HS-27A (cell line): ENCODE data around the gene SYNGR1.
"Not testable (repeated sequence)": the region's sequence is repeated elsewhere in the genome, so short reads cannot be mapped to it uniquely, and the experiment has no call there.

Source experiments
- DNase-seq: peaks from one replicate; pipeline ENCODE4 v3.0.0-alpha.2; 2012; ENCODE audit warnings: low read depth, missing footprints

SYNGR1 gene

DNA sequence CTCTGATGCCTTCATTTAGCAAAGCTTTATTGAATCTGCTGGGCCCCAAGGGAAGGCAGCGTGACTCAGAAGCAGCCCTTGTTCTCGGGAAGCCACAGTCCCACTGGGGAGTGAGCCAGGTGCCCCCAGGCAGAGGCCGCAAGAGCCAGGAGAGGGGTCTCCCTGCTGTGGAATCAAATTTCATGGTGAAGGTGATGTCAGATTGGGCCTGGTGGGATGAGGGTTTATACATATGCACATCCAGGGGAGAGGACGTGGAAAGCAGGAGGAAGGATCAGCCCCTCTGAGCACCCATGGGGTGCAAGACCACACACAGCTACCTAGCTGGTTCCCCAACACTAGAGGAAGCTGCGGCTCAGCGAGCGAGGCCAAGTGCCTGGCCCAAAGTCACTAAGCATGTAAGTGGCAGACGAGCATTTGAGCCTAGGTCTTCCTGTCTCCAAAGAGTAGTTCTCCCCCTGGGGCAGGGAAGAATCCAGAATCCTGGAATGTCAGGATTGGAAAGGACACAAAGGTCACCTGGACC is 2.0 kb downstream of the SYNGR1 start:
- no peak for DNase-seq

DNA sequence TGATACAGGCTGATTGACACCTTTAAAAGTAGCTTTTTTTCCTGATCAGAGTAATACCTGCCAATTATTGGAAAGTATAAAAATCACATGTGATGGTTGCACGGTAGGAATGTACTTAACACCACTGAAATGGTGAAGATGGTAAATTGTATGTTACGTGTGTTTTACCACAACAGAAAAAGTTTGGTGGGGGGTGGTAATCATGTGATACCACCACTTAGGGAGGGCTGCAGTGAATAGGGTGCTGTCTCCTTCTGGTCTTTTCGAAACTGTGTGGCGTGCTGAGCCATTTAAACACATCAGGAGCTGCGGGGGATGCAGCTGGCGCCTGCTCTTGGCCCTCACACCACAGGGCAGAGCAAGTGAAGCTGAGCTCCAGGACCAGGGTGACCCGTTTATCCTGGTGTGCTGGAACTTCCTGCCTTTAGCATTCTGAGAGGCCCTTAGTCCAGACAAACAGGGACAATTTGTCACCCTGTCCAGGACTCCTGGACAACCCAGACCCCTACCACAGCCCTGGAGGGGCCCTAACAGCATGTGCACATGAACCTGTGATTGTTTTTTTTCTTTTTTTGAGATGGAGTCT is 2.6 kb downstream of the SYNGR1 start:
- DNase-seq, result no peak

DNA sequence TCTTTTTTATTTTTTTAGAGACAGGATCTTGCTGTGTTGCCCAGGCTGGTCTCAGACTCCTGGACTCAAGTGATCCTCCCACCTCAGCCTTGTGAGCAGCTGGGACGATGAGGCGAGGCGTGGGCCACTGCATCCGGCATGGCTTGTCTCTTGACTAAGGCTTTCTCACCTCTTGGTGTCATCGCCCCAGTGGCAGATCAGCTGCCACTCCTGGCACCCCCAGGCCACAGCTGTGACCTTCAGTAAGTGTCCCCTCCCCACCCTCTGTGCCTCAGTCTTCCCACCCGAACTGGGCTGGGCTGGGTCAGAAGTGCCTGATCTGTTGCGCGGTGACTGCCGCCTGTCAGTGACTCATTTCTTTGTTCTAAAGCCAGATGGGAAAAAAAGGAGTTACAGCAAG is 3.6 kb downstream of the SYNGR1 start:
- no peak for DNase-seq

DNA sequence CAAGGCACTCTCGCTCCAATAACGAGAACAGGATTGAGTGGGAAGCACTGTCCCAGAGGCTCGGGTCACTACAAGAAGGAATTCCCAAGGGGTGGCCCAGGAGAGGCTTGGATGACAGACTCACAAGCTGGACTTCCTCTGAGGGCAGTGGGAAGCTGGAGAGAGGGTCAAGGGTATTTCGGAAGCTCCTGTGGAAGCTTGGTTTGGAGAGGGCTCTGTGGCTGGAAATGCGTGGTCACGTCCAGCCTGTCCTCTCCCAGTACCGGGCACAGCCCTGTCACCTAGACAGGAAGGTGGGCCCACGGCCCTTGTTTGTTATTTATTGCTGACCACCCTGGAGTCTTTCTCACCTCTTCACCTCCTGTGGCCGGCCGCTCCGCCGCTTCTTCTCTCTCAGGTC is 5.3 kb downstream of the SYNGR1 start:
- no peak for DNase-seq

DNA sequence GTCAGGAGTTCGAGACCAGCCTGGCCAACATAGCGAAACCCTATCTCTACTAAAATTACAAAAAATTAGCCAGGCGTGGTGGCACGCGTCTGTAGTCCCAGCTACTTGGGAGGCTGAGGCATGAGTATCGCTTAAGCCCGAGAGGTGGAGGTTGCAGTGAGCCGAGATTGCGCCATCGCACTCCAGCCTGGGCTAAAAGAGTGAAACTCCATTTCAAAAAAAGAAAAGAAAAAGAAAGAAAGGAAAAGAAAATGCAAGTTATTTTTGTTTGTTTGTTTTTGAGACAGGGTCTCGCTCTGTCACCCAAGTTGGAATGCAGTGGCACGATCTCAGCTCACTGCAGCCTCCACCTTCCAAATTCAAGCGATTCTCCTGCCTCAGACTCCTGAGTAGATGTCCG is 6.0 kb downstream of the SYNGR1 start:
- not testable (repeated sequence) for DNase-seq

DNA sequence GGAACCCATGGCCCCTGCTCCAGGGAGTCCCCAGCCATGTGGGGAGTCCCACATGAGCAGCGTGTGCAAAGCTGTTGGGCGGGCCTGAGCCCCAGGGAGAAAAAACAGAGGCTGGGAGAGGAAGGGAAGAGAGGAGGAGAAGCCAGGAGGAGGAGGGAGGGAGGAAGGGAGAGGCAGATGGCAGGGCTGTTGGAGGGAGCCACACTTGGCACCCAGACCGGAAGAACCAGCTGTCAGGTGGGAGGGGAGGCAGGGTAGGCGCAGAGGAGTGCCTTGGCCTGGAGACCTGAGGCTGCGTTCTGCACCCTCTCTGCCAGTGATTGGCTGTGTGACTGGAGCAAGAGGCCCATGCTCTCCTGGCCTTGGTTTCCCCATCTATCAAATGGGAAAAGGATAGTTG is 6.7 kb downstream of the SYNGR1 start:
- DNase-seq, result no peak

DNA sequence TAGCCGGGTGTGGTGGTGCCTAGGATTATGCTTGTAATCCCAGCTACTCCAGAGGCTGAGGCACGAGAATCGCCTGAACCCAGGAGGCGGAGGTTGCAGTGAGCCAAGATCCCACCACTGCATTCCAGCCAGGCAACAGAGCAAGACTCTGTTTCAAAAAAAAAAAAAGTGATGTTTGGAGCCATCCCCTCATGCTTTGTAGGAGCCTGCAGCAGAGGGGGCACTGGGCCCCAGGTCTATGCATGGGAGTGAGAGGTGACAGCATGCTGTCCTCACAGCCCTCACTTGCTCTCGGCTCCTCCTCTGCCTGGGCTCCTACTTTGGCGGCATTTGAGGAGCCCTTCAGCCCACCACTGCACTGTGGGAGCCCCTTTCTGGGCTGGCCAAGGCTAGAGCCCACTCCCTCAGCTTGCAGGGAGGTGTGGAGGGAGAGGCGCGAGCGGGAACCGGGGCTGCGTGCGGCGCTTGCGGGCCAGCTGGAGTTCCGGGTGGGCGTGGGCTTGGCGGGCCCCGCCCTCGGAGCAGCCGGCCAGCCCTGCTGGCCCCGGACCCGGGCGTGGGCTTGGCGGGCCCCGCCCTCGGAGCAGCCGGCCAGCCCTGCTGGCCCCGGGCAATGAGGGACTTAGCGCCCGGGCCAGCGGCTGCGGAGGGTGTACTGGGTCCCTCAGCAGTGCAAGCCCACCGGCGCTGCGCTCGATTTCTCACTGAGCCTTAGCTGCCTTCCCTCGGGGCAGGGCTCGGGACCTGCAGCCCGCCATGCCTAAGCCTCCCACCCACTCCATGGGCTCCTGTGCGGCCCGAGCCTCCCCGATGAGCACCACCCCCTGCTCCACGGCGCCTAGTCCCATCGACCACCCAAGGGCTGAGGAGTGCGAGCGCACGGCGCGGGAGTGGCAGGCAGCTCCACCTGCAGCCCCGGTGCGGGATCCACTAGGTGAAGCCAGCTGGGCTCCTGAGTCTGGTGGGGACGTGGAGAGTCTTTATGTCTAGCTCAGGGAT is 7.6 kb downstream of the SYNGR1 start:
- not testable (repeated sequence) for DNase-seq

DNA sequence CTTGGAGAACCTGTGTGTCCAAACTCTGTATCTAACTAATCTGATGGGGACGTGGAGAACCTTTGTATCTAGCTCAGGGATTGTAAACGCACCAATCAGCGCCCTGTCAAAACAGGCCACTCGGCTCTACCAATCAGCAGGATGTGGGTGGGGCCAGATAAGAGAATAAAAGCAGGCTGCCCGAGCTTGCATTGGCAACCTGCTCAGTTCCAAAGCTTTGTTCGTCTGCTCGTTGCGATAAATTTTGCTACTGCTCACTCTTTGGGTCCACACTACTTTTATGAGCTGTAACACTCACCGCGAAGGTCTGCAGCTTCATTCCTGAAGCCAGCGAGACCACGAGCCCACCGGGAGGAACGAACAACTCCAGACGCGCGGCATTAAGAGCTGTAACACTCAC is 8.4 kb downstream of the SYNGR1 start:
- DNase-seq, result not testable (repeated sequence)

DNA sequence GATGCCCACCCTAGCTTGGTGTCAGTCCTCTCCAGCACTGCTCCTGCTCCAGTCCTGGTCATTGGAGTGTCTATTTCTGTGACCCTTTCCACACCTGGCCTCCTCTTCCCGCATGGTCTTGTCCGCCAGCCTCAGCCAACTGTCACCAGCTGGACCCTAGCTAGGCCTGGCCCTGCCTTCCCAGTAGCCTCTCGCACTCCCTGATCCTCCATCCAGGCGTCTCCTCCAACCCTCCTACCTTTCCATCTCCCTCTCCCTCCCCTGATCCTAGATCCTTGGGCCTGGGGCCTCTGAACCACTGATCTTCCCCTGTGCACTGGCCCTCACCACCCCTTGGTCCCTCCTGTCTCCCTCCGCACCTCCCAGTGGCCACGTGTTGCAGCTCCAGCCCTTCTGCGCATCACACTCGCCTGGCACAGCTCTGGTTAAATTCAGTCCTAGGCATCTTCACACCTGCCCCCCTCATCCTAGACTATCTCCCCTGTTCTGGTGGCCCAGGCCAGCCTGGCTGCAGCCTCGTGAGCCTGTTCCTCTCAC is 9.9 kb downstream of the SYNGR1 start:
- DNase-seq, result no peak

DNA sequence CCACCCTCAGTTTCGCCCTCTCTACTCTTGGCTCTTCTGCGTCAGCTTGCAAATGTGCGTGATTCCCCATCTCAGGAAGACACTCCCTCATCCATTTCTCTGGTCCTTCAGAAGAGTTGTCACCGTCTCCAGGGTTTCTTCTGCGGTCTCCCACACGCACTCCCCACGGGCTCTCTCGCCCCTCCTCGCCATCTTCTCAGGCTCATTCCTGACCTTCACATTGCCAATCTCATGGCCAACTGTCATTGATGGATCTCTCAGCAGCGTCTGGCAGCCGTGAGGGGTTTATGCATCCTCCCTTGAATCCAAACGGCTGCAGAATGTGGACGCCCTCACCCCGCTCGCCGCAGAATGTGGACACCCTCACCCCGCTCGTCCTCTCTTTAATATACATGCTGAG is 10.5 kb downstream of the SYNGR1 start:
- no peak for DNase-seq

DNA sequence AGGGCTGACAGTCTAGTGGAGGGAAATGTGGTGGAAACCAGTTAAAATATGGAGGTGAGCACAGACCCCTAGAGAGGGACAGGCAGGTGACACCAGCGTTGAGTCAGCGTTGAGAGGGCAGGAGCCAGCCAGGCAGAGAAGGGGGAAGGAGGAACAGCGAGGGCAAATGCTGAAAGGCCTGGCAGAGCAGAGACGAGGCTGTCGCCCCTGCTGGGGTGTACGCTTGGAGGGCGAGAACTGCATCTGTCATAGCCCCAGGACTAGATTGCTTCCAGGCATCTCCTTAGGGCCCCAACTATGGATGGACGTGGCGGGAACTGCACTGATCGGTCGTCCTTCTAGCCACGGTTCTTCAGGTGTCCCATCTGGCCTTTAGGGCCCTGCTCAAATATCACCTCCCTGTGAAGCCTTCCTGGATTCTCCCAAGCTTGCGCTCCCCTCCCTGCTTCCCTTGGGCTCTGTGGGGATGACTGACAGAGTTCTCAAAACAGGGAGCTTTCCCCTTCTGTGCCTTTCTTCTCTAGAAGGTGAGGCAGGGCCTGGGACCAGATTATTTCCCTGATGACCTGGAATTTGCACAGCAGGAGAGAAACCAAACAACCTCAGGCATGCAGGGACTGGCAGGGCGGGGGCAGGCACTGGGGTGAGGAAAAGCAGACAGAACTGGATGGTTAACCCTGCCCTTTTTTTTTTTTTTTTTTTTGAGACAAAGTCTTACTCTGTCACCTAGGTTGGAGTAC is 11.1 kb downstream of the SYNGR1 start:
- DNase-seq, result no peak

DNA sequence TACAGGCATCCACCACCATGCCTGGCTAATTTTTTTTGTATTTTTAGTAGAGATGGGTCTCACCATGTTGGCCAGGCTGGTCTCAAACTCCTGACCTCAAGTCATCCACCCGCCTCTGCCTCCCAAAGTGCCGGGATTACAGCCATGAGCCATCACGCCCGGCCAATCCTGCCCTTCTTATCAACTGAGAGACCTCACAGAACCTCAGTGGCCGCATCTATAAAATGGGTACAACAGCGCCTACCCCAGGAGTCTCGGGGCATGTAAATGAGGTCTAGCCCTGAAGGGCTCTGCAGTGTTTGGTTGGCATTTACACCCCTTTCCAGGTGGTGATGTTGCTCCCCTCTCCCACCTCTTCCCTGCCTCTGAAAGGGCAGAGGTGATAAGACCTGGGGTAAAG is 11.7 kb downstream of the SYNGR1 start:
- no peak for DNase-seq

DNA sequence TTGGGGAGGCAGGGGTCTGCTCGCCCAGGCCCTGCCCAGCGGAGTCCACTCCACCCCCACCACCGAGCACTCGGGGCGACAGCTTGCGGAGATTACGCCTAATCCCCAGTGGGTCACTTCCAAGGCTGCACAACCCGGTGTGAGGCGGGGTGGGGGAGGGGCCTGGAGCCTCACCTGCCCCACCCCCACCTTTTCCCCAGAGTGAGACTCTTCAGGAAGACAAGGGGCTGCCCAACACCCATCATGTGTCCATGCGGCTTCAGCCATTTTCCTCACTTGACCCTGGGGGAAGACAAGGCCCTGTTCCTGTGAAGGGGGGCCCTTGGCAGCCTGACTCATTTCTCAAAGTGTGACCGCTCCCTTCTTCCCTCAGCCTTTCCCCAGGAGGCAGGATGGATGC is 12.5 kb downstream of the SYNGR1 start:
- no peak for DNase-seq

DNA sequence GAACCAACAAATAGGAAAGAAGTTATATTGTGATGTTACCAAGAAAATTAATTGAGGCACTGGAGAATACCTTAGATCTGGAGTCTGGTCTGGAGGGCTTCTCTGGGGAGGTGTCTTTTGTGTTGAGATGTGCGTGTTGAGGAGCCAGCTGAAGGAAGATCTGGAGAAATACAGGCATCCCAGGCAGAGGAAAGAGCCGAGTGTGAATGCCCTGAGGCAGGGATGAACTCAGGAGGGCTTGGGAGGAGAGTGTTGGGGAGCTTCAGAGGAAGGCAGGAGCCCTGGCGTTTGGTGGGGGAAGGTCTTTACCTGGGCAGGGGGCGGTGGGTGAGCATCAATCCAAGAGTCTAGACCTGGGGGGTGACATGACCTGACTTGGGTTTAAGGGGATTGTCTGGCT is 13.1 kb downstream of the SYNGR1 start:
- no peak for DNase-seq

DNA sequence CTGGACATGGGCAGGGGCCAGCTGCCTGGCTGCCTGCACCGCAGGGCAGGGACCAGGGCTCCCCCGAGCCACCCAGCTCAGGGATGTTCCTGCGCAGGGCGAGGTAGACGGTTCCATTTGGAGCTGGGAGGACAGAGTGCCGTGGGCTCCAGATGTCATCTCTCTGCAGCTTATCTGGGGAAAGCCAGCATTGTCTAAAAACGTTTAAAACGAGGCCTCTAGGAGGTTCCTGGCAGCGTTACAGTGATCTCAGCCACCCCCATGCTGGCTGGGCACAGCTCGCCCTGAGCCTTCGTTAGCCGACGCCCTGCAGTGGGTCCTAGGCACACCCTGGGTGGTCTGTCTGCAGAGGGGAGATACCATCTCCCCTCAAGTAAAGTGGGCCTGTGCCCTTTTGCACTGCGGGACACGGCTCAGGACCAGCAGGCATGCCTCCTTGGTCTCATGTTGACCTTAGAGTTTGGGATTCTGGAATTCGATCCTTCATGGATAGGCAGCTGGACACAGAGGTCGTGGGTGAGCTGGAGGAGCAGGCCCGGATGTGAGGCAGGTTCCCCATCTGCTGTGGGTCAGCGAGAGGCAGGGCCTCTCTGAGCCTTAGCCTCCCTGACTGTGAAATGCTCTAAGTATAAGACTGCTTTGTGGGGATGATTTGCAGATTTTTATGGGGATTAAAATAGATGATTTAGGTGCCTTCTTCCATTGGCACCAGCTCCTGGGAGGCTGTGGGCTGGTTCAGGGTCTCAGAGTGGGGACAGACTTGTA is 14.1 kb downstream of the SYNGR1 start:
- no peak for DNase-seq

DNA sequence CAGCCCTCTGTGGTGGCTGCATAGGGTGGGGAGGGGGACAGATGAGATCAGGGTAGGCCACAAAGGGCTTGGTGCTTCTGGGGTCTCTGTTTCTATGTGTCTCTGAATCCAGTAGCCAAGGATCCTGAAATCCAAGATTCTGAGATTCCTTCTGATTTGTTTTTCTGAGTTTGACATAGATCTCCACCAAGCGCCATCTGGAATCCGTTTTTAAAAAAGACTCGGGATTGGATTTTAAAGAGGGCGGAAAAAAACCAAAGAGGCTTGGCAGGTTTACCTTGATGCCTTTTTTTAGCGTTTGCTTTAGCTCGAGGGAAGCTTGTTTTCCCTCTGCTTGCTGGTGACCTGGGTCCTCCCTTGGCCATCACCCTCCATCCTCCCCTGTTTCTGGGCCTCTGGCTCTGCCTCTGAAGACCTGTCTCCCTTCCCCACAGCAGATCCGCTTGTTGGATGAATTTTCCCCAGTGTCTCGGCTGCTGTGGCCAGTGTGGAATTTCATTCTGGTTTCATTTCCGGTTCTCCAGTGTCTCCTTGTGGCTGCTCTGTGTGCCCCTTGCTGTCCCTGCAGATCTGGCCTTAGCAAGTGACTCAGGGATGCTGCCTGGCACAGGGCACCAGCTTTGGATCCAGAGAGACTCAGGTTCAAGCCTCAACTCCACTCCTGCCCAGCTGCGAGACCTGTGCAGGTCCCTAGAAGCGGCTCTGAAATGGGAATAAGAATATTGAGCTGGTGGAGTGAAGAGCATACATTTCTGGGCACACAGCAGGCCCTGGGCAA is 15.1 kb downstream of the SYNGR1 start:
- no peak for DNase-seq

DNA sequence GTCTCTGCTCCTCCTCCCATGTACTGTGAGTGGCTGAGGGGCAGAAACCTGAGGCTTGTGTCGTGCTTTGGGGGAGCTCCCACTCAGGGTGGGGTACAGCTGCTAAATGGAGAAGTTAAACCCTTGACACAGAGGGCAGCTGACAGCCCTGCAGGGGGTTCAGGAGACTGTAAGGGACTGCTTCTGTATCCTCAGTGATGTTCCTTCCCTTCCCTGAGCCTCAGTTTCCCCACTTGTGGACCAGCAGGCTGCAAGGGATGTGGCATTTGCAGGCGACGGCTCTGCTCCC is 15.6 kb downstream of the SYNGR1 start:
- no peak for DNase-seq

DNA sequence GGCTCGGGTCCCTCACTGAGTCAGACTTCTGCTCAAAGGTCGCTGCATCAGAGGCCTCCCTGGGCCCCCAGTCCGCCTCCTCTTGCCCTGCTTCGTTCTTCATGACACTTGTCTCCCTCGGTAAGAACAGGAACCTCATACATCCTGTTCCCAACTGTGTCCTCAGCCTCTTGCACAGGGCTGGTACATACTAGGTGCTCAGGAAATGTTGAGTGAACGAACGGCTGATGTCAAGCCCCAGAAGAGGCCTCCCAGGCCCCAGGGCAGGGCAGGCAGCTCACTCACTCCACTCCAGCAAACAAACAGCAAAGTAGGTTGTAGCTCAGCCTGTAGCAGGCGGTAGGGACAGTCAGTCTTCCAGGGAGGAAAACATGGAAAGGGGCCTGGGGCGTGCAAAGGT is 17.2 kb downstream of the SYNGR1 start:
- DNase-seq, result no peak

DNA sequence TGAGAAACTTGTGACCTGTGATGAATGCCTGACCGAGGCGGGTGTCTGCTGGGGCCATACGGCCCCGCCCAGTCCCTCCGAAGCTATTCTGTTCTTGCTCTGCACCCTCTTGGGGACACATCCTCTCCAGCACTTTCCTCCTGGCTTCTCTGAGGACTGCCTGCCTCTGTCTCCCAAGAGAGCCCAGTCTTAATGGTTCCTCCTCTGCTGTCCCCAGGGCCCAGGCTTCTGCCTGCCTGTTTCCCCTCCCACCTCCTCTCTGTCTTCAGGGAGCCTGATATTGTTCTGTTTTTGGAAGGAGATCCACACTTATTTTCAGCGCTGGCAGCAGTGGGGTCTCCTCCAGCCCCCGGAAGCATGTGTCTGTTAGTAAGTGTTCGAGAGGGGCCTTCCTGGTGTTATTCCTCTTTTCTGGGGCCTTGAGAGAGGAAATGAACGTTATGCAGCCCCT is 18.7 kb downstream of the SYNGR1 start:
- DNase-seq, result no peak

DNA sequence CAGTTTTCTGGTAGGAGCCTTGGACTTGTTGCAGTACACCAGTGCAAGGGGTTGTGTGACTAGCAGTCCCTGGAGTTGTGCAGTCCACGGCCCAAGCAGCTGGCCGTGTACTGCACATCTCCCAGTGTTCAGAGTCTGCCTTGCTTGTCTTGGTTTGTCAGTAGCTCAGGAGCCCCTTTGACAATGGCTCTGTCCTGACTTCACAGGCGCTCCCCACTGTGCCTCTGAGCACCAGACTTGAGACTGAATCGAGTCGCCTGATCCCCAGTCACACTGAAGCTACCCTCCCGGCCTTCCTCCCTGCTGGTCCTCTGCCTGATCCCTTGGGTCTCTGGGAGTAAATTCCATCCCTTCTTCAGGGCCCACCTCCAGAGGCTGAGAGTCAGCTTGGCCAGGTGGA is 19.4 kb downstream of the SYNGR1 start:
- DNase-seq, result no peak

DNA sequence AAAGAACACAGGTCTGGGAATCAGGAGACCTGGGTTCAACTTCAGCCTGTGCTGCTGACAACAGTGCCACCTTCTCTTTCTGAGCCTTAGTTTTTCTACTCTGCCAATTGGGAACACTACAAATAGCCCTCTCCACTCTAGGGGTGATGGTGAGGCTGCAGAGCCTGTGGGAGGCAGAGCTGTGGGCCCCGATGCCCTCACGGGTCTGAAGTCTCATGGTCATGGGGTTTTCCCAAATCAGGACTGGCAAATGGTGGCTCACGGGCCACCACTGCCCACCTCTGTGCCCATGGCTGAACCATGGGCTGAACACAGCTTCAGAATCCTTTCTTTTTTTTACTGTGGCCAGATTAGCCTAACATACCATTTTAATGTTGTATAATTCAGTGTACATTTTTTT is 19.8 kb downstream of the SYNGR1 start:
- DNase-seq, result no peak
